Endothelial cell of umbilical vein (primary cell): ENCODE results near the gene SEZ6L. TPM values are rescaled to one million over a fixed set of nuclear protein-coding genes. Genes with fewer than 3 reads are reported as not detected.

Source experiments
- BruUV-seq: library from RNA; stranded (reverse); fragments of 400-500 nt; replicated peaks from 2 replicates; lab custom pipeline; 2021; lab: Mats Ljungman, UMichigan
- CTCF ChIA-PET: fragments of 300-600, 350-600 bp; sonication (Branson Sonifier 250); formaldehyde crosslinking; loops from one replicate; lab custom pipeline; 2021; ENCODE audit warnings: antibody characterized with exemption, inconsistent platforms; lab: Charles Lee
- POLR2A ChIA-PET: fragments of 300-600, 350-600 bp; sonication (Branson Sonifier 250); formaldehyde crosslinking; loops from one replicate; lab custom pipeline; 2021; ENCODE audit warnings: antibody characterized with exemption, inconsistent platforms; lab: Charles Lee
- DNase-seq: peaks from one replicate; pipeline ENCODE4 v3.0.0-alpha.2; 2011; ENCODE audit warnings: low read depth, low spot score
- FAIRE-seq: peaks from 2 replicates; lab custom pipeline; 2011; peaks lifted over from hg19 to GRCh38; lab: Jason Lieb, UNC
- H2AFZ ChIP-seq: 2 replicates; pipeline ENCODE4 v1.6.0; 2012; ENCODE audit warnings: low read depth, low read length, control low read depth, inconsistent platforms
- H3K27ac ChIP-seq: 2 replicates; pipeline ENCODE4 v1.5.1; 2011; ENCODE audit warnings: low read depth, mild to moderate bottlenecking, control low read depth, low read length, moderate library complexity; ENCODE audit not compliant: insufficient read depth
- H3K27me3 ChIP-seq, 2 experiments: 2 replicates each; pipeline versions ENCODE4 v1.6.0 to v1.6.1; 2011; ENCODE audit warnings: low read length in 2 of 2, mixed read lengths in 1 of 2; ENCODE audit not compliant: control insufficient read depth in 2 of 2, insufficient read depth in 2 of 2
- H3K36me3 ChIP-seq, 2 experiments: 2 replicates in 1 of 2; 3 replicates in 1 of 2; pipeline ENCODE4 v1.5.1; 2011; ENCODE audit warnings: low read length in 2 of 2, mild to moderate bottlenecking in 1 of 2, moderate library complexity in 1 of 2; ENCODE audit not compliant: control insufficient read depth in 2 of 2, insufficient read depth in 2 of 2; ENCODE audit errors: extremely low read depth in 1 of 2
- H3K4me1 ChIP-seq: 3 replicates; pipeline ENCODE4 v1.5.1; 2011; ENCODE audit warnings: mild to moderate bottlenecking, low read length; ENCODE audit not compliant: control insufficient read depth, insufficient read depth; ENCODE audit errors: extremely low read depth
- H3K4me2 ChIP-seq: 2 replicates; pipeline ENCODE4 v1.6.1; 2011; ENCODE audit warnings: low read length, control low read depth, mixed read lengths; ENCODE audit not compliant: insufficient read depth
- H3K4me3 ChIP-seq, 3 experiments: fragments of 200-600 bp in 1 of 3; sonication (generic), shearing (Covaris generic) in 1 of 3; replicated peaks in 1 of 3; 2 replicates each; pipeline ENCODE4 v1.5.1; 2011 to 2016; ENCODE audit warnings: control low read depth in 3 of 3, low read length in 3 of 3, mild to moderate bottlenecking in 2 of 3, inconsistent platforms in 1 of 3, low read depth in 1 of 3, moderate library complexity in 1 of 3; ENCODE audit not compliant: insufficient read depth in 1 of 3
- H3K79me2 ChIP-seq: 2 replicates; pipeline ENCODE4 v1.6.0; 2012; ENCODE audit warnings: low read length, inconsistent platforms; ENCODE audit not compliant: control insufficient read depth, insufficient read depth
- H3K9ac ChIP-seq: replicated peaks from 2 replicates; pipeline ENCODE3; 2011; ENCODE audit warnings: low read length, control low read depth; ENCODE audit not compliant: insufficient read depth; ENCODE audit errors: extremely low read depth
- H3K9me1 ChIP-seq: replicated peaks from 3 replicates; pipeline ENCODE4 v1.6.0; 2011; ENCODE audit warnings: mild to moderate bottlenecking, low read length; ENCODE audit not compliant: control insufficient read depth, insufficient read depth; ENCODE audit errors: extremely low read depth
- H3K9me3 ChIP-seq: replicated peaks from 2 replicates; pipeline ENCODE4 v1.5.1; 2012; ENCODE audit warnings: low read length, inconsistent platforms; ENCODE audit not compliant: control insufficient read depth, insufficient read depth
- H4K20me1 ChIP-seq: replicated peaks from 2 replicates; pipeline ENCODE3; 2011; ENCODE audit warnings: mild to moderate bottlenecking, low read length; ENCODE audit not compliant: control insufficient read depth, insufficient read depth; ENCODE audit errors: extremely low read depth
- EZH2 ChIP-seq: IDR thresholded peaks from 2 replicates; pipeline ENCODE4 v1.6.1; 2012; ENCODE audit warnings: borderline replicate concordance, low read depth, mild to moderate bottlenecking, moderate library complexity, low read length, inconsistent platforms; ENCODE audit not compliant: severe bottlenecking
- FOS ChIP-seq: IDR thresholded peaks from 2 replicates; pipeline ENCODE4 v1.6.1; 2011; ENCODE audit warnings: mild to moderate bottlenecking, low read length, moderate library complexity, borderline replicate concordance; ENCODE audit not compliant: insufficient read depth
- GATA2 ChIP-seq: IDR thresholded peaks from 2 replicates; pipeline ENCODE4 v1.7.0; 2011; ENCODE audit warnings: low read depth, mild to moderate bottlenecking, moderate library complexity, mixed read lengths, low read length; ENCODE audit not compliant: insufficient read length, insufficient read depth
- JUN ChIP-seq: IDR thresholded peaks from 2 replicates; pipeline ENCODE4 v1.6.1; 2011; ENCODE audit warnings: borderline replicate concordance, low read depth; ENCODE audit not compliant: insufficient read length, insufficient read depth
- MAX ChIP-seq: IDR thresholded peaks from 2 replicates; pipeline ENCODE4 v1.6.1; 2011; ENCODE audit not compliant: insufficient read depth, insufficient read length
- MYC ChIP-seq: IDR thresholded peaks from one replicate; pipeline ENCODE4 v1.6.1; 2011; ENCODE audit warnings: mild to moderate bottlenecking, low read depth, low read length
- POLR2A ChIP-seq: IDR thresholded peaks from 2 replicates; pipeline ENCODE4 v1.6.1; 2012; ENCODE audit warnings: low read depth, mild to moderate bottlenecking, control low read depth, low read length
- POLR2AphosphoS5 ChIP-seq: IDR thresholded peaks from 2 replicates; pipeline ENCODE4 v1.6.1; 2012; ENCODE audit warnings: low read depth, mild to moderate bottlenecking, control low read depth, low read length, moderate library complexity; ENCODE audit not compliant: insufficient read depth
- dilution Hi-C: fragments of 300-500 bp; cut with MboI; formaldehyde crosslinking; loops from one replicate; pipeline ENCODE4 v1.15.0; 2019; ENCODE audit warnings: low sequenced_read_pairs; ENCODE audit not compliant: extremely low pct_ligation_motif_present
- intact Hi-C: fragments of 100-400 bp; cut with micrococcal nuclease; formaldehyde crosslinking; loops from one replicate; pipeline ENCODE4 v1.10.0; 2022
- polyA plus RNA-seq, 4 experiments: library from polyadenylated mRNA; depleted of rRNA in 3 of 4; stranded (reverse) in 3 of 4; unstranded in 1 of 4; fragments of >200 nt; gene quantifications; 2 replicates each; pipeline versions ENCODE4 v1.2.1 to v1.2.3, GENCODE V29; 2011 to 2012; ENCODE audit warnings: missing spikeins in 1 of 4
- total RNA-seq: library from RNA; stranded (reverse); gene quantifications from 2 replicates; pipeline ENCODE4 v1.2.3, GENCODE V29; 2021

Gene SEZ6L
- total and polyA plus RNA-seq, 2 donors (not counting 3 experiments of a cell fraction or from before 2014, with no cell fraction given) = not detected

- TF ChIP-seq JUN = no peak
- Histone ChIP-seq H3K9ac (no peak overlapping the region), H3K4me3 (no peak overlapping the region), H3K9me1 (no peaks in the 10 kb centered on the region), H3K4me1 (no peaks in the 10 kb centered on the region), H3K4me2 (no peak overlapping the region), H3K27me3 (peaks cover 0 to 2% of the 10 kb centered on the region in 2 experiments), H3K36me3 (no peaks in the 10 kb centered on the region), H2AFZ (no peak overlapping the region), H3K27ac (no peak overlapping the region), H4K20me1 (no peaks in the 10 kb centered on the region), H3K79me2 (no peaks in the 10 kb centered on the region), H3K9me3 (no peaks in the 10 kb centered on the region)
- DNase-seq (no peak), FAIRE-seq (no peak)
- BruUV-seq = no TSS peak
- intact Hi-C loops (no loop called here), dilution Hi-C loops (no loop called here)
- POLR2A ChIA-PET = no interaction called here
- CTCF ChIA-PET = interaction anchor here (0.9 kb wide), 1 partner anchor 27 kb away, joined by 3 read pairs; no protein-coding TSS in a partner anchor
Observed at GRCh38 chr22:26391091-26391490, 221.8 kb downstream of the SEZ6L start.

- Histone ChIP-seq H2AFZ (no peak overlapping the region), H3K79me2 (no peaks in the 10 kb centered on the region), H3K27ac (no peak overlapping the region), H3K27me3 (peaks cover 0 to 2% of the 10 kb centered on the region in 2 experiments), H3K4me3 (no peak overlapping the region), H3K4me1 (no peaks in the 10 kb centered on the region), H3K9me1 (no peaks in the 10 kb centered on the region), H4K20me1 (no peaks in the 10 kb centered on the region), H3K36me3 (no peaks in the 10 kb centered on the region), H3K9ac (no peak overlapping the region), H3K9me3 (no peaks in the 10 kb centered on the region), H3K4me2 (no peak overlapping the region)
- DNase-seq = no peak
- intact Hi-C loops = no loop called here
- no TSS peak for BruUV-seq
- no peak for FAIRE-seq
- POLR2A ChIA-PET = interaction anchor here (0.7 kb wide), 1 partner anchor 53 kb away, joined by 3 read pairs; no protein-coding TSS in a partner anchor
- TF ChIP-seq POLR2A = no peak
- TF ChIP-seq JUN = no peak
- TF ChIP-seq POLR2AphosphoS5 = no peak
- TF ChIP-seq MAX = no peak
- no peak for TF ChIP-seq FOS
- TF ChIP-seq EZH2 = no peak
- no peak for TF ChIP-seq GATA2
- TF ChIP-seq MYC = no peak
- CTCF ChIA-PET = interaction anchor here (0.9 to 1.5 kb wide), 2 partner anchors 27 to 69 kb away, joined by 3 to 5 read pairs; no protein-coding TSS in a partner anchor
- dilution Hi-C loops = no loop called here
Observed at GRCh38 chr22:26391623-26392022, 222.4 kb downstream of the SEZ6L start.
